ENCODE results near the gene CPNE7.

Gene CPNE7

DNA sequence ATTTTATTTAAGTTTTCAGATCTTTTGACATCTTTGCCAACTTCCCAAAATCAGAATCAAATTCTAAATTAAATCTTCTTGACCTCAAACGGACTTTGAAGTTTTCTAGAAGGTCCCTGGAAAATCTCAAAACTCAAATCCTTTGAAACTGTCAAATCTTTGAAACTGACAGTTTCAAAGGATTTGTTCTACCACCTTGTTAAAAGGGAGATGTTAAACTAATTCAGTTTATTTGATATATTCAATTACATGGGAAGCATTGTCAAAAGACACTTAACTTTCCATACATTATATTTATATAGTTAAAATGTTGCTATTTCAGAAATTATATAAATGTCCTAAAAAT lies 34.5 kb downstream of the CPNE7 start:
- H3K27ac ChIP-seq, result peak overlapping the region; percentile 49; the same call in 1 of the 2 replicates
- TF ChIP-seq ZFX (IDR thresholded peaks at IDR 0.05; ENCODE audit: borderline replicate concordance), result no peak
- TF ChIP-seq, protein P1, sequence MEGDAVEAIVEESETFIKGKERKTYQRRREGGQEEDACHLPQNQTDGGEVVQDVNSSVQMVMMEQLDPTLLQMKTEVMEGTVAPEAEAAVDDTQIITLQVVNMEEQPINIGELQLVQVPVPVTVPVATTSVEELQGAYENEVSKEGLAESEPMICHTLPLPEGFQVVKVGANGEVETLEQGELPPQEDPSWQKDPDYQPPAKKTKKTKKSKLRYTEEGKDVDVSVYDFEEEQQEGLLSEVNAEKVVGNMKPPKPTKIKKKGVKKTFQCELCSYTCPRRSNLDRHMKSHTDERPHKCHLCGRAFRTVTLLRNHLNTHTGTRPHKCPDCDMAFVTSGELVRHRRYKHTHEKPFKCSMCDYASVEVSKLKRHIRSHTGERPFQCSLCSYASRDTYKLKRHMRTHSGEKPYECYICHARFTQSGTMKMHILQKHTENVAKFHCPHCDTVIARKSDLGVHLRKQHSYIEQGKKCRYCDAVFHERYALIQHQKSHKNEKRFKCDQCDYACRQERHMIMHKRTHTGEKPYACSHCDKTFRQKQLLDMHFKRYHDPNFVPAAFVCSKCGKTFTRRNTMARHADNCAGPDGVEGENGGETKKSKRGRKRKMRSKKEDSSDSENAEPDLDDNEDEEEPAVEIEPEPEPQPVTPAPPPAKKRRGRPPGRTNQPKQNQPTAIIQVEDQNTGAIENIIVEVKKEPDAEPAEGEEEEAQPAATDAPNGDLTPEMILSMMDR (IDR thresholded peaks at IDR 0.05), result no peak

DNA sequence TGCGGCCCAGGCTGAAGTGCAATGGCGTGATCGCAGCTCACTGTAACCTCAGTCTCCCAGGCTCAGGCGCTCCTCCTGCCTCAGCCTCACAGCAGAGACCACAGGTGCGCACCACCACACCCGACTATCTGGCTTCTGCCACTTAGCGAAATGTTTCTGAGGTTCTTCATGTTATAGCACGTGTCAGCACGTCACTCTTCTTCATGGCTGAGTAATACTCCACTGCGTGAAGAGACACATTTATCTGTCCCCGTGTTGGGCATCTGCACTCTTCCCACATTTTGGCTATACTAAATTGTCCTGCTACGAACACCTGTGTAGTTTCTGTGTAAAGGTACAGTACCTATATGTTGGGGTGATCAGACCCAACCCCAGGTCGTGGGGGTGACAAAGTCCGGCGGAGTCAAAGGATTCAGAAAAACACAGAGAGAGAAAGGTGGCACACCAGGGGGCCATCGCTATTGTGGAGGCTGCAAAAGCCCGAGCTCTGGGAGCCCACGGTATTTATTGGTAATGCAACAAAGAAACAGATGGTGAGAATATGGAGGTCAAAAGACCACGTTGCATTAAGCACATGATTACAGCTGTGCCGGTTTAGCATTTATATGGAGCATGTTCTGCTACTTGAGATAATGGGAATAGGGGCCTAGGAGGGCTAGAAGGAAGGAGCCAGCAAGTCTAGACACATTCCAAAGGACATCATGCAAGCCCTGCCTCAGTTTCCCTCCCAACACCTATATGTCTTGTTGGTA lies 37.0 kb downstream of the CPNE7 start:
- no peak for TF ChIP-seq ZFX (IDR thresholded peaks at IDR 0.05; ENCODE audit: borderline replicate concordance)
- TF ChIP-seq, protein P1 (IDR thresholded peaks at IDR 0.05), result no peak
- no peak overlapping the region for H3K27ac ChIP-seq

DNA sequence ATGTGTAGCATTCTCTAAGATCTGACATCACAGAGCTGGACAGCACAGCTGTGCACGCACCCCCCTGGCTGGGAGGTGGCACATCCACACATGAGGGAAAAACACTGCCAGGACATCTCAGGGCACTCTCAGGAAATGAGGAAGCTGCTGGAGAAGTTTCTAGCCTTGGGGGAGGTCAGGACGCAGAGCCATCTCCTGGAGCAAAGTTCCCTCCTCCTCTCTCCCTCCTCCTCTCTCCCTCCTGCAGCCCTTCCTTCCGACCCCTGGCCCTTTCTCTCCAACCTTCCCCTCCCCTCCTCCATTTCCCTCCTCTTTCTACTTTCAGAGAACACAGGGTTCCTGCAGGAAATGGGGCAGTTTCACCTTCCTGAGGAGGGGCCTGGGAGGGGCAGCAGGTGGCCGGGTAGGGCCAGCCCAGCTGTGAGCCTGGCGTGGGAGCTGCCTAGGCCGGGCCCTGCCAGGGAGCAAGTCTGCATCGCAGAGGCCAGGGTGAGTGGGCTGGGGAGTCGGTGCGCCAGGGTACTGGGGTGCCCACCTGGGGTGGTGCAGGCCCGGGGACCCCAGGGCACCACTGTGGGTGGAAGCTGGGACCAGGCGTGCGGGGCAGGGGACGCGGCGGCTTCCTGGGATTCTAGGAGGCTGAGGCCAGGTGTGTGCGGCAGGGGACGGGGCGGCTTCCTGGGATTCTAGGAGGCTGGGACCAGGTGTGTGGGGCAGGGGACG lies 37.8 kb downstream of the CPNE7 start, which contains the start of gene DPEP1:
Gene DPEP1 (plus strand): TSS at position 412 of the 723 bp plus-strand sequence. CDS start 16,769 bp downstream, outside the sequence.
- no peak for TF ChIP-seq ZFX (IDR thresholded peaks at IDR 0.05; ENCODE audit: borderline replicate concordance)
- TF ChIP-seq, protein P1 (IDR thresholded peaks at IDR 0.05), result no peak
- no peak within 1 kb of the TSS for H3K27ac ChIP-seq

DNA sequence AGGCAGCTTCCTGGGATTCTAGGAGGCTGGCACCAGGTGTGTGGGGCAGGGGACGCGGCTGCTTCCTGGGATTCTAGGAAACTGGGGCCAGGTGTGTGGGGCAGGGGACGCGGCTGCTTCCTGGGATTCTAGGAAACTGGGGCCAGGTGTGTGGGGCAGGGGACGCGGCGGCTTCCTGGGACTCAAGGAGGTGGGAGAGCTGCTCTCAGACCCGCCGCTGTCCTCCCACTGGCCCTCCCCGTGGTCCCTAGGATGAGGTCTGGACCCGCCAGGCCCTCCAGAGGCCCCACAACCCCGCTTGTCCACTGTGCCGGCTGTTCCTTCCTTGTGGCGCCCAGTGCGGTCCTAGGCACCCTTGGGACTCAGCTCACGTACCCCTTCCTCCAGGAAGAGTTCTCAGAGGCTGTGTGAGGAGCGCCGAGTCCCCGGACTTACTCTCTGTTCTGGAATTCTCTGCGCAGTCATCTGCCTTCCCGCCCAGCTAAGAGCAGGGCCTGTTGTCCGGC lies 38.4 kb downstream of the CPNE7 start:
- no peak for TF ChIP-seq ZFX (IDR thresholded peaks at IDR 0.05; ENCODE audit: borderline replicate concordance)
- TF ChIP-seq, protein P1 (IDR thresholded peaks at IDR 0.05), result no peak
- H3K27ac ChIP-seq, result no peak overlapping the region

DNA sequence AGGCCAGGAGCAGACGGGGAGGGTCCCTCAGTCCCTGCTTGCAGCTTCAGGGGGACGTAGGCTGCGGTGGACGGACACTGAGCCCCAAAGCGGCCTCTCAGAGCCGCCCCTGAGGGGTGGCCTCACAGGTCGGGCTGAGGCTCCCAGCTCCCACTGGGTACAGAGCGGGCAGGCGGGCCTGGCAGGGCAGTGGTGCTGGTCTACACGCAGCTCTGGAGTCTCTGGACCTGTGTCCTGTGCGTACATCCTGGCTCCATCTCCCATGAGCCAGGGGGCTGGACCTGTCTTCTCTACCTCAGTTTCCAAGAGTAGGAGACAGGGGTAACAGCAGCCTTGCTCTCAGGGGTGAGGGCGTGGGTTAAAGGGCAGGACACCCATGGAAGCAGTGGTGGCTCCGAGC lies 39.6 kb downstream of the CPNE7 start:
- H3K27ac ChIP-seq, result no peak overlapping the region
- TF ChIP-seq, protein P1 (IDR thresholded peaks at IDR 0.05), result no peak
- no peak for TF ChIP-seq ZFX (IDR thresholded peaks at IDR 0.05; ENCODE audit: borderline replicate concordance)

DNA sequence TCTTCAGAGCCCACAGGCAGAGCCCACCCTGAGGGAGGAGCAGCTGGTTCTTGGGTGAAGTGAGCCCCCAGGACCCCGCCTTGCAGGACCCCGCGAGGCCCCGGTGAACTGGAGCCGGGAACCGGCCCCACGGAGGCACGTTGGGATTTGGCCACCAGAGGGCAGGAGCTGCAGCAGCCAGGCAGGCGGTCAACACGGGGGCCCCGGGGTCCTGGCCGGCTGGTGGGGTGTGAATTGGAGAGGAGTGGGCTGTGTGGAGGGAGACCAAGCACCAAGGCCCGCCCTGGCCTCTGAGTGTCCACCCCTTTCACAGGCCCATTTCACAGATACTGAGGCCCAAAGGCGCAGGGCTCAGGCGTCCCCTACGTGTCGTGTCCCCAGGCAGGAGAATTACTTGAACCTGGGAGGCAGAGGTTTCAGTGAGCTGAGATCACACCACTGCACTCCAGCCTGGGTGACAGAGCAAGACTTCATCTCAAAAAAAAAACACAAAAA lies 40.1 kb downstream of the CPNE7 start:
- H3K27ac ChIP-seq, result no peak overlapping the region

More for the DNA sequence above, 40.1 kb downstream of the CPNE7 start:
- TF ChIP-seq, protein P1 (IDR thresholded peaks at IDR 0.05), result peak; percentile 92
- no peak for TF ChIP-seq ZFX (IDR thresholded peaks at IDR 0.05; ENCODE audit: borderline replicate concordance)

Data from 22Rv1 (cell line).